PC-9 (cell line): ENCODE results near the gene CMSS1. TPM values are rescaled to one million over a fixed set of nuclear protein-coding genes. Genes with fewer than 3 reads are reported as not detected.

Experiments used
- BruUV-seq: library from RNA; stranded (reverse); fragments of 400-500 nt; replicated peaks from 2 replicates; lab custom pipeline; 2021; lab: Mats Ljungman, UMichigan
- CTCF ChIA-PET: fragments of 300-600 bp; sonication (Branson Sonifier 250); formaldehyde crosslinking; loops from one replicate; lab custom pipeline; 2022; ENCODE audit warnings: antibody characterized with exemption; lab: Charles Lee
- POLR2A ChIA-PET: fragments of 300-600 bp; sonication (Branson Sonifier 250); formaldehyde crosslinking; loops from one replicate; lab custom pipeline; 2022; ENCODE audit warnings: antibody characterized with exemption; ENCODE audit not compliant: unreplicated experiment; lab: Charles Lee
- DNase-seq, 2 experiments: peaks; one replicate each; pipeline versions ENCODE4 v3.0.0 to v3.0.0-alpha.2; 2015 to 2022; ENCODE audit warnings: mixed read lengths in 1 of 2
- H2AFZ ChIP-seq: fragments of 200-600 bp; sonication (generic); 2 replicates; pipeline ENCODE4 v1.8.1; 2017; ENCODE audit warnings: antibody characterized with exemption
- H3F3A ChIP-seq: fragments of 200-600 bp; sonication (generic); 2 replicates; pipeline ENCODE4 v1.8.1; 2017; ENCODE audit warnings: antibody characterized with exemption, mild to moderate bottlenecking, low read depth; ENCODE audit not compliant: insufficient read depth
- H3K27ac ChIP-seq: fragments of 200-600 bp; sonication (generic); 2 replicates; pipeline ENCODE4 v1.6.1; 2016; ENCODE audit warnings: mixed run types
- H3K27me3 ChIP-seq: fragments of 200-600 bp; sonication (generic); 2 replicates; pipeline ENCODE4 v1.6.1; 2016; ENCODE audit warnings: low read depth, mixed run types; ENCODE audit not compliant: insufficient read depth
- H3K36me3 ChIP-seq: fragments of 200-600 bp; sonication (generic); 2 replicates; pipeline ENCODE4 v1.6.1; 2016; ENCODE audit warnings: low read depth, mixed run types
- H3K4me1 ChIP-seq: fragments of 200-600 bp; sonication (generic); replicated peaks from 2 replicates; pipeline ENCODE4 v1.6.1; 2016; ENCODE audit warnings: mixed run types; ENCODE audit not compliant: insufficient read depth
- H3K4me2 ChIP-seq: fragments of 200-600 bp; sonication (generic); 2 replicates; pipeline ENCODE4 v1.6.1; 2017; ENCODE audit warnings: mixed run types
- H3K4me3 ChIP-seq: fragments of 200-600 bp; sonication (generic); 2 replicates; pipeline ENCODE4 v1.6.1; 2016; ENCODE audit warnings: mixed run types
- H3K79me2 ChIP-seq: fragments of 200-600 bp; sonication (generic); 2 replicates; pipeline ENCODE4 v1.6.1; 2017; ENCODE audit warnings: low read depth, mixed run types
- H3K9me2 ChIP-seq: fragments of 200-600 bp; sonication (generic); 2 replicates; pipeline ENCODE4 v1.8.1; 2017; ENCODE audit warnings: mild to moderate bottlenecking; ENCODE audit not compliant: insufficient read depth
- H3K9me3 ChIP-seq: fragments of 200-600 bp; sonication (generic); 2 replicates; pipeline ENCODE4 v1.8.1; 2016; ENCODE audit warnings: low read depth; ENCODE audit not compliant: insufficient read depth
- H4K20me1 ChIP-seq: fragments of 200-600 bp; sonication (generic); 2 replicates; pipeline ENCODE4 v1.8.1; 2017; ENCODE audit not compliant: insufficient read depth
- CTCF ChIP-seq: fragments of 200-600 bp; sonication (generic); conservative IDR thresholded peaks from 2 replicates; pipeline ENCODE4 v1.6.1; 2017; ENCODE audit warnings: mixed run types, antibody characterized with exemption, mild to moderate bottlenecking, moderate library complexity
- EZH2 ChIP-seq: fragments of 200-600 bp; sonication (generic); IDR thresholded peaks from 2 replicates; pipeline ENCODE4 v1.8.0; 2017; ENCODE audit warnings: antibody characterized with exemption, low read depth
- intact Hi-C: fragments of 100-400 bp; cut with micrococcal nuclease; formaldehyde crosslinking; loops from one replicate; pipeline ENCODE4 v1.10.0; 2022; ENCODE audit not compliant: unreplicated experiment
- total RNA-seq: library from RNA; stranded (reverse); gene quantifications from 2 replicates; pipeline ENCODE4 v1.2.3, GENCODE V29; 2021

Gene CMSS1
- total RNA-seq, 1 experiment from 2014 or later, result 98.9 TPM

- Histone ChIP-seq H3K4me2 (no peak overlapping the region), H3K9me3 (no peaks in the 10 kb centered on the region), H3K36me3 (no peaks in the 10 kb centered on the region), H3K27me3 (no peaks in the 10 kb centered on the region), H3F3A (no peaks in the 10 kb centered on the region), H3K9me2 (peaks cover 14% of the 10 kb centered on the region; the same call in 1 of the 2 replicates), H3K27ac (no peak overlapping the region), H4K20me1 (no peaks in the 10 kb centered on the region), H3K79me2 (no peaks in the 10 kb centered on the region), H3K4me3 (no peak overlapping the region), H2AFZ (no peak overlapping the region), H3K4me1 (0 out of 2 replicates have a peak, but pooled peaks cover 7% of the 10 kb centered on the region)
- ChIA-PET POLR2A (no interaction called here), CTCF (no interaction called here)
- no peak for DNase-seq
- BruUV-seq, result no TSS peak
- intact Hi-C loops, result no loop called here
- TF ChIP-seq EZH2, result no peak
- no peak for TF ChIP-seq CTCF
These were observed 209.7 kb downstream of the CMSS1 start for GRCh38 chr3:100027321-100027720.

- Histone ChIP-seq H2AFZ (no peak overlapping the region), H3K27me3 (no peaks in the 10 kb centered on the region), H4K20me1 (no peaks in the 10 kb centered on the region), H3K9me2 (peaks cover 17% of the 10 kb centered on the region; the same call in 1 of the 2 replicates), H3K27ac (no peak overlapping the region), H3K4me1 (0 out of 2 replicates have a peak, but pooled peaks cover 12% of the 10 kb centered on the region), H3K4me2 (no peak overlapping the region), H3F3A (no peaks in the 10 kb centered on the region), H3K36me3 (no peaks in the 10 kb centered on the region), H3K79me2 (no peaks in the 10 kb centered on the region), H3K9me3 (no peaks in the 10 kb centered on the region), H3K4me3 (no peak overlapping the region)
- intact Hi-C loops, result no loop called here
- ChIA-PET CTCF (interaction anchor here (0.5 kb wide), 1 partner anchor 256 kb away, joined by 3 read pairs; no protein-coding TSS in a partner anchor), POLR2A (no interaction called here)
- DNase-seq, result no peak
- BruUV-seq, result no TSS peak
- TF ChIP-seq EZH2, result no peak
- TF ChIP-seq CTCF, result no peak
These were observed 211.4 kb downstream of the CMSS1 start for GRCh38 chr3:100029052-100029451.

- ChIA-PET CTCF (interaction anchor here (0.6 kb wide), 1 partner anchor 100 kb away, joined by 5 read pairs; no protein-coding TSS in a partner anchor), POLR2A (interaction anchor here (0.6 kb wide), 1 partner anchor 8 kb away, joined by 3 read pairs; no protein-coding TSS in a partner anchor)
- BruUV-seq, result no TSS peak
- Histone ChIP-seq H2AFZ (no peak overlapping the region), H3K9me2 (peaks cover 20% of the 10 kb centered on the region; the same call in 1 of the 2 replicates), H3K36me3 (no peaks in the 10 kb centered on the region), H3F3A (no peaks in the 10 kb centered on the region), H3K79me2 (no peaks in the 10 kb centered on the region), H3K4me1 (0 out of 2 replicates have a peak, but pooled peaks cover 16% of the 10 kb centered on the region), H3K4me3 (no peak overlapping the region), H4K20me1 (no peaks in the 10 kb centered on the region), H3K27ac (no peak overlapping the region), H3K27me3 (no peaks in the 10 kb centered on the region), H3K4me2 (no peak overlapping the region), H3K9me3 (no peaks in the 10 kb centered on the region)
- no peak for DNase-seq
- TF ChIP-seq CTCF, result no peak
- TF ChIP-seq EZH2, result no peak
- intact Hi-C loops, result no loop called here
These were observed 212.0 kb downstream of the CMSS1 start for GRCh38 chr3:100029689-100030088.
